SKM-1 (cell line): ENCODE measurements around the gene CAD.
A peak's percentile ranks its signal among the peaks of the same experiment; 100 is the strongest.
"Not testable (repeated sequence)": the region's sequence is repeated elsewhere in the genome, so short reads cannot be mapped to it uniquely, and the experiment has no call there.

ENCODE experiments used
- DNase-seq: peaks from one replicate; lab custom pipeline; 2025; ENCODE audit not compliant: unreplicated experiment; lab: John Stamatoyannopoulos, UW

The CAD gene

GRCh38 chr2:27217173-27218121, at the start of gene CAD:
Gene CAD (plus strand): TSS chr2:27217369. CDS start chr2:27217552, 183 bp downstream.
- DNase-seq: peak; percentile 83

GRCh38 chr2:27170581-27171337, 46.4 kb upstream of the CAD start:
- no peak for DNase-seq

GRCh38 chr2:27171351-27171848, 45.8 kb upstream of the CAD start:
- no peak for DNase-seq

GRCh38 chr2:27174638-27175037, 42.5 kb upstream of the CAD start:
- DNase-seq: no peak

- no peak for DNase-seq
Measured at GRCh38 chr2:27175330-27175729, 41.8 kb upstream of the CAD start.

GRCh38 chr2:27175781-27176180, 41.4 kb upstream of the CAD start:
- not testable (repeated sequence) for DNase-seq

- no peak for DNase-seq
Measured at GRCh38 chr2:27177441-27178351, 39.5 kb upstream of the CAD start.

- no peak for DNase-seq
Measured at GRCh38 chr2:27178469-27178868, 38.7 kb upstream of the CAD start.

- no peak for DNase-seq
Measured at GRCh38 chr2:27179344-27180000, 37.7 kb upstream of the CAD start.

GRCh38 chr2:27182346-27182745, 34.8 kb upstream of the CAD start:
- no peak for DNase-seq

- no peak for DNase-seq
Measured at GRCh38 chr2:27184115-27184514, 33.1 kb upstream of the CAD start.

GRCh38 chr2:27185331-27186026, 31.7 kb upstream of the CAD start:
- DNase-seq: peak; percentile 72

- no peak for DNase-seq
Measured at GRCh38 chr2:27186613-27187345, 30.4 kb upstream of the CAD start.

GRCh38 chr2:27189989-27190388, 27.2 kb upstream of the CAD start:
- no peak for DNase-seq

GRCh38 chr2:27191070-27191829, 25.9 kb upstream of the CAD start:
- DNase-seq: peak; percentile 21

- DNase-seq: no peak
Measured at GRCh38 chr2:27194538-27195354, 22.4 kb upstream of the CAD start.

GRCh38 chr2:27195799-27196198, 21.4 kb upstream of the CAD start:
- not testable (repeated sequence) for DNase-seq
